Type B pancreatic cell (in vitro differentiated cells): ENCODE data around the gene SWT1. TPM values are rescaled to one million over a fixed set of nuclear protein-coding genes. Genes with fewer than 3 reads are reported as not detected.

Source experiments
- DNase-seq: peaks from one replicate; pipeline ENCODE4 v3.0.0; 2021; ENCODE audit warnings: mixed read lengths; ENCODE audit not compliant: unreplicated experiment; ENCODE audit errors: extremely low spot score
- H3K27ac Mint-ChIP-seq: 2 replicates; pipeline ENCODE4 v1.8.0; 2021; ENCODE audit warnings: mild to moderate bottlenecking, mixed read lengths
- H3K27me3 Mint-ChIP-seq: 2 replicates; pipeline ENCODE4 v1.8.0; 2021; ENCODE audit warnings: mixed read lengths
- H3K36me3 Mint-ChIP-seq: 2 replicates; pipeline ENCODE4 v1.8.0; 2021; ENCODE audit warnings: mixed read lengths
- H3K4me1 Mint-ChIP-seq: one replicate; pipeline ENCODE4 v1.8.0; 2021; ENCODE audit warnings: mixed read lengths; ENCODE audit not compliant: unreplicated experiment
- H3K4me3 Mint-ChIP-seq: 2 replicates; pipeline ENCODE4 v1.8.0; 2021; ENCODE audit warnings: mild to moderate bottlenecking, mixed read lengths
- H3K9me3 Mint-ChIP-seq: 2 replicates; pipeline ENCODE4 v1.8.0; 2021; ENCODE audit warnings: mixed read lengths
- long read RNA-seq: library from polyadenylated mRNA; unstranded; transcript quantifications from one replicate; pipeline ENCODE4 v2.0.0, GENCODE V29; 2020
- total RNA-seq: library from RNA; stranded (reverse); gene quantifications from 2 replicates; pipeline ENCODE4 v1.2.1, GENCODE V29; 2021; ENCODE audit warnings: low replicate concordance
- TF ChIP-seq, protein P1 (sequence below): fragments of 200-600 bp; sonication (generic); conservative IDR thresholded peaks from 2 replicates; pipeline ENCODE4 v1.5.0; 2021; ENCODE audit warnings: antibody characterized with exemption, mild to moderate bottlenecking

SWT1 gene
- 4.4 and 6.2 TPM in 2 replicates for total RNA-seq
- long read RNA-seq, partial matches to known transcripts: 2 of 8 reads
- long read RNA-seq, other reads (novel, unspliced or antisense): 5 of 8 reads

DNA sequence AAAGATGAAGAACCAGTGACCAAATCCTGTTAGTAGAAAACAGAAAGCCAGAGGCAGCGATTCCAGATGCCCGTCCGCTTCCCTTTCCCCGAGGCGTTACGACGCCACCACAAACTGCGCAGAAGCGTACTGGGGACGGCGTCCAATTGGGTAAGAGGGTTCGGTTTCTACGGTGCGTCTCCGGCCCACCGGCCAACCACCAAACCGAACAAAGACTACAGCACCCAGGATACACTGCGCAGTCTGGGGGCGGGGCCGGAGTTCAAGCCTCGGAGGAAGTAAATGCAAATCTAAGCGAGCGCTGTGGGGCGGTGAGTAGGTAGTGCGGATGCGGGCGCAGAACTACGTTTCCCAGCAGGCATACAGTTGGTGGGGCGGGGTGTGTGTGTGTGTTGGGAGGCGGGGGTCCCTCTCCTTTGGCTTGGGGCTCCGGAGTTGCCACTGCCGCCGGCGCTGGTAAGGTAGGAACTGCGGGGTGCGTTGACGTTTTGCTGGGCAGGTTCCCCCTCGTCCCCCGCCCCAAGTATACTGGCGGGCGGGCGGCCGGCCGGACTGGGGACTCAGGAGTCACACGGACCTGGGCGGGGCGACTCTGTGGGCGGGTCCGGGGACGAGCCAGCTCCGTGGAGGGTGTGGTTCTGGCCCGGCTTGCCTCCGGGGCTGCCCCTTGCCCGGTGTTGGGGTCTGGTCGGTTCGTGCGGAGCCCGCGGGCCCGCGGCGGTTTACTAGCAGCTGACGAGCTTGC is at the start of gene SWT1, which contains the start of gene TRMT1L:
SWT1 (plus strand) TSS at position 314 of the 745 bp plus-strand sequence. CDS start 3,675 bp downstream, outside the sequence.
TRMT1L (minus strand) TSS at position 100 of the 745 bp plus-strand sequence. CDS start 241 bp downstream, outside the sequence.
- H3K27ac Mint-ChIP-seq: peak within 1 kb of the TSS; percentile 97
- H3K9me3 Mint-ChIP-seq: no peaks in the 10 kb centered on the region
- no peaks in the 10 kb centered on the region for H3K27me3 Mint-ChIP-seq
- H3K36me3 Mint-ChIP-seq: peaks cover 7% of the 10 kb centered on the region
- DNase-seq: peak; percentile 97
- H3K4me3 Mint-ChIP-seq: peak within 1 kb of the TSS; percentile 98
- peaks cover 24% of the 10 kb centered on the region for H3K4me1 Mint-ChIP-seq
- TF ChIP-seq, protein P1, sequence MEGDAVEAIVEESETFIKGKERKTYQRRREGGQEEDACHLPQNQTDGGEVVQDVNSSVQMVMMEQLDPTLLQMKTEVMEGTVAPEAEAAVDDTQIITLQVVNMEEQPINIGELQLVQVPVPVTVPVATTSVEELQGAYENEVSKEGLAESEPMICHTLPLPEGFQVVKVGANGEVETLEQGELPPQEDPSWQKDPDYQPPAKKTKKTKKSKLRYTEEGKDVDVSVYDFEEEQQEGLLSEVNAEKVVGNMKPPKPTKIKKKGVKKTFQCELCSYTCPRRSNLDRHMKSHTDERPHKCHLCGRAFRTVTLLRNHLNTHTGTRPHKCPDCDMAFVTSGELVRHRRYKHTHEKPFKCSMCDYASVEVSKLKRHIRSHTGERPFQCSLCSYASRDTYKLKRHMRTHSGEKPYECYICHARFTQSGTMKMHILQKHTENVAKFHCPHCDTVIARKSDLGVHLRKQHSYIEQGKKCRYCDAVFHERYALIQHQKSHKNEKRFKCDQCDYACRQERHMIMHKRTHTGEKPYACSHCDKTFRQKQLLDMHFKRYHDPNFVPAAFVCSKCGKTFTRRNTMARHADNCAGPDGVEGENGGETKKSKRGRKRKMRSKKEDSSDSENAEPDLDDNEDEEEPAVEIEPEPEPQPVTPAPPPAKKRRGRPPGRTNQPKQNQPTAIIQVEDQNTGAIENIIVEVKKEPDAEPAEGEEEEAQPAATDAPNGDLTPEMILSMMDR: no peak

DNA sequence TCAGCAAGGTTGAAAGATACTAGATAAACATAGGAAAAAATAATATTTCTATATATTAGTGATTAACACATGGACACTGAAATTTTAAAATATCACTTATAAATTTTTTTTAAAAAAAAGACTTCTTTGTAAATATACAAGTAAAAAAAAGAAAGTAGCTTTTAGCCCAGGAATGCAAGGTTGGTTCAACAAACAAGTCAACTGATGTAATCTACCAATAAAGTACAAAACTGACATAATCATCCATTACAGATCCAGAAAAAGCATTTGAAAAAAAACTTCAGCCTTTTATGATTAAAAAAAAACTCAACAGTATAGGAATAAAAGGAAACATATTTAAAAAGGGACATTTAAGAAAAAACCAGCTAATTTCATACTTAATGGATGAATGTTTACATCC is 48.6 kb upstream of the SWT1 start:
- Mint-ChIP-seq H3K9me3 (no peaks in the 10 kb centered on the region), H3K27ac (no peak overlapping the region), H3K4me1 (no peaks in the 10 kb centered on the region), H3K36me3 (peaks cover 11% of the 10 kb centered on the region), H3K27me3 (no peaks in the 10 kb centered on the region), H3K4me3 (no peak overlapping the region)
- no peak for DNase-seq
- TF ChIP-seq, protein P1: no peak

DNA sequence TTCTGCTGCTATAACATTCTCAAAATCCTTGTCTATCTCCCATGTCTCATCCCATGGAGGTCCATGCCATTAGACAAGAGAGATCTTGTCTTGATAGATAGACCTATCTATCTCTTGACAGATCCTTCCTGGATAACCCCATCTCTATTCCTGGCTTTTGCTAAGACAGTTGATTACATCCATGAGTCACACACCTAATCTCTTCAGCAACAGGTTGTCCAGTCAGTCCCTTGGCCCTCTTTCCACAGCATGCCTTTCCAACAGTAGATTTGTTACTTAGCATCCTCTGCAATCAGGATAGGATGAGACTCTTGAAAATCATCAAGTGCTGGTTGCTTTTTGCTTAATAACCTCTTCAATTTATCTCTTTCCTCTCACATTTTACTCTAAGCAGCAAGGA is 46.8 kb upstream of the SWT1 start:
- Mint-ChIP-seq H3K4me1 (no peaks in the 10 kb centered on the region), H3K27ac (no peak overlapping the region), H3K9me3 (no peaks in the 10 kb centered on the region), H3K4me3 (no peak overlapping the region), H3K36me3 (peaks cover 8% of the 10 kb centered on the region), H3K27me3 (no peaks in the 10 kb centered on the region)
- no peak for DNase-seq
- TF ChIP-seq, protein P1: no peak

DNA sequence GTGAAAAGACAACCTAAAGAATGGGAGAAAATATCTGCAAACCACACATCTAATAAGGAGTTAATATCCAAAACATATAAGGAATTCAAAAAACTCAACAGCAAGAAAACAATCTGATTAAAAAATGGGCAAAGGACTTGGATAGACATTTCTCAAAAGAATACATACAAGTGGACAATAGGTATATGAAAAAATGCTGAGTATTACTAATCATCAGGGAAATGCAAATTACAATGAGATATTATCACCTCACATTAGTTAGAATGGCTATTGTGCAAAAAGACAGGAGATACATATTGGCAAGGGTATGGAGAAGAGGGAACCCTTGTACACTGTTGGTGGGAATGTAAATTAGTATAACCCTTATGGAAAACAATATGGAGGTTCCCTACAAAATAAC is 45.1 kb upstream of the SWT1 start:
- H3K9me3 Mint-ChIP-seq: no peaks in the 10 kb centered on the region
- peaks cover 6% of the 10 kb centered on the region for H3K36me3 Mint-ChIP-seq

DNA sequence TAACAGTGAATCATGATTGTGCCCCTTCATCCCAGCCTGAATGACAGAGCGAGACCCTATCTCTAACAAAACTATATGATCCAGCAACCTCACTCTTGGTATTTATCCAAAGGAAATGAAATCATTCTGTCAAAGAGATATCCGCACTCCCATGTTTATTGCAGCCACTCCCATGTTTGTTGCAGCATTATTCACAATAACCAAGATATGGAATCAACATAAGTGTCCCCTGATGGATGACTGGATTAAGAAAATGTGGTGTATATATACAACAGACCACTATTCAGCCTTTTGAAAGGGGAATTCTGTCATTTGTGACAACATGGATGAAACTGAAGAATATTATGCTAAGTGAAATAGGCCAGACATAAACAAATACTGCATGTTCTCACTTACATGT is 44.6 kb upstream of the SWT1 start:
- Mint-ChIP-seq H3K4me3 (no peak overlapping the region), H3K9me3 (no peaks in the 10 kb centered on the region), H3K27ac (no peak overlapping the region), H3K27me3 (no peaks in the 10 kb centered on the region), H3K36me3 (peaks cover 11% of the 10 kb centered on the region), H3K4me1 (no peaks in the 10 kb centered on the region)
- TF ChIP-seq, protein P1: no peak
- no peak for DNase-seq

More for the DNA sequence above, 45.1 kb upstream of the SWT1 start:
- no peaks in the 10 kb centered on the region for H3K4me1 Mint-ChIP-seq
- DNase-seq: no peak
- no peaks in the 10 kb centered on the region for H3K27me3 Mint-ChIP-seq
- TF ChIP-seq, protein P1: no peak
- H3K4me3 Mint-ChIP-seq: no peak overlapping the region
- no peak overlapping the region for H3K27ac Mint-ChIP-seq
